ENCODE data around the gene PCBD2.
"Not testable (repeated sequence)": the region's sequence is repeated elsewhere in the genome, so short reads cannot be mapped to it uniquely, and the experiment has no call there.

Gene PCBD2

GRCh38 chr5:134964359-134965270 is 59.7 kb downstream of the PCBD2 start:
- DNase-seq = peak in 1 of 2 donors; percentile 33

GRCh38 chr5:134965271-134965825 is 60.4 kb downstream of the PCBD2 start:
- no peak for DNase-seq

GRCh38 chr5:134967607-134968006 is 62.7 kb downstream of the PCBD2 start, which contains the start of gene CATSPER3:
TSS of gene CATSPER3 (plus strand) at chr5:134967907. CDS start at chr5:134967992, 85 bp downstream.
- no peak for DNase-seq

GRCh38 chr5:134968055-134968454 is 63.1 kb downstream of the PCBD2 start:
- DNase-seq = no peak

GRCh38 chr5:134969166-134969565 is 64.2 kb downstream of the PCBD2 start:
- DNase-seq = no peak

GRCh38 chr5:134975078-134975715 is 70.3 kb downstream of the PCBD2 start:
- DNase-seq = no peak

- DNase-seq = no peak
Observed at GRCh38 chr5:134975843-134976242, 70.9 kb downstream of the PCBD2 start.

GRCh38 chr5:134976841-134977240 is 71.9 kb downstream of the PCBD2 start:
- no peak for DNase-seq

- no peak for DNase-seq
Observed at GRCh38 chr5:134979416-134979815, 74.5 kb downstream of the PCBD2 start.

GRCh38 chr5:134982230-134982629 is 77.3 kb downstream of the PCBD2 start:
- DNase-seq = no peak

- DNase-seq = no peak
Observed at GRCh38 chr5:134989266-134989830, 84.4 kb downstream of the PCBD2 start.

GRCh38 chr5:134990183-134990582 is 85.3 kb downstream of the PCBD2 start:
- DNase-seq = not testable (repeated sequence)

- no peak for DNase-seq
Observed at GRCh38 chr5:134992148-134992547, 87.2 kb downstream of the PCBD2 start.

GRCh38 chr5:134993161-134993560 is 88.2 kb downstream of the PCBD2 start:
- DNase-seq = no peak

GRCh38 chr5:134994560-134995156 is 89.7 kb downstream of the PCBD2 start:
- DNase-seq = no peak

- no peak for DNase-seq
Observed at GRCh38 chr5:134995850-134996402, 91.0 kb downstream of the PCBD2 start.

- DNase-seq = no peak
Observed at GRCh38 chr5:134997015-134997414, 92.1 kb downstream of the PCBD2 start.

GRCh38 chr5:134998068-134998467 is 93.1 kb downstream of the PCBD2 start:
- not testable (repeated sequence) for DNase-seq

GRCh38 chr5:135004376-135004775 is 99.4 kb downstream of the PCBD2 start:
- no peak for DNase-seq

- DNase-seq = no peak
Observed at GRCh38 chr5:135005076-135005475, 100.1 kb downstream of the PCBD2 start.

GRCh38 chr5:135007305-135007704 is 102.4 kb downstream of the PCBD2 start:
- DNase-seq = no peak

- no peak for DNase-seq
Observed at GRCh38 chr5:135007749-135008363, 102.9 kb downstream of the PCBD2 start.
